Measurements from ENCODE around the gene SPDYA.

SPDYA gene

GRCh38 chr2:28896906-28897305 is 86.3 kb downstream of the SPDYA start:
- peak overlapping the region; percentile 91 for H3K4me3 ChIP-seq (ENCODE audit: control insufficient read depth, low read depth, low read length)
- peak; percentile 67 for DNase-seq (ENCODE audit: low read depth)

GRCh38 chr2:28898048-28898447 is 87.4 kb downstream of the SPDYA start:
- no peak for DNase-seq (ENCODE audit: low read depth)
- no peak for TF ChIP-seq CTCF (conservative IDR thresholded peaks at IDR 0.05; ENCODE audit: control insufficient read depth, insufficient read depth, low read depth, low read length)
- H3K4me3 ChIP-seq (ENCODE audit: control insufficient read depth, low read depth, low read length): no peak overlapping the region

More at GRCh38 chr2:28896906-28897305, 86.3 kb downstream of the SPDYA start:
- TF ChIP-seq CTCF (conservative IDR thresholded peaks at IDR 0.05; ENCODE audit: control insufficient read depth, insufficient read depth, low read depth, low read length): no peak
